GM19455 (cell line): Measurements from ENCODE around the gene CEP250.

Experiments used
- ATAC-seq: cut with Tn5 transposase; IDR thresholded peaks from one replicate; pipeline ENCODE4 v1.9.1; 2021; ENCODE audit not compliant: unreplicated experiment

Gene CEP250

GRCh38 chr20:35560541-35560940 lies 105.1 kb downstream of the CEP250 start:
- ATAC-seq = no peak

GRCh38 chr20:35561268-35561667 lies 105.9 kb downstream of the CEP250 start:
- ATAC-seq = no peak

- ATAC-seq = no peak
These were observed 106.3 kb downstream of the CEP250 start for GRCh38 chr20:35561671-35562070.

- no peak for ATAC-seq
These were observed 107.2 kb downstream of the CEP250 start for GRCh38 chr20:35562541-35563110.

- no peak for ATAC-seq
These were observed 108.4 kb downstream of the CEP250 start for GRCh38 chr20:35563834-35564233.

- no peak for ATAC-seq
These were observed 109.5 kb downstream of the CEP250 start for GRCh38 chr20:35564905-35565304.

- no peak for ATAC-seq
These were observed 113.2 kb downstream of the CEP250 start for GRCh38 chr20:35568645-35569044.
